ENCODE measurements around the gene UHRF2.

The UHRF2 gene

GRCh38 chr9:6553866-6554265, 140.9 kb downstream of the UHRF2 start:
- H3K4me3 ChIP-seq (replicated peaks; ENCODE audit: low read depth, low read length): no peak overlapping the region
- no peak for TF ChIP-seq CTCF (IDR thresholded peaks at IDR 0.05; ENCODE audit: low read length, missing control alignments)
- no peak for DNase-seq (ENCODE audit: low read depth)

Measured in fibroblast of pulmonary artery (primary cell).